Measurements from ENCODE around the gene SH3YL1. TPM values are rescaled to one million over a fixed set of nuclear protein-coding genes. Genes with fewer than 3 reads are reported as not detected.

The SH3YL1 gene
- total and polyA plus RNA-seq, 2 donors = 25.8 to 73.7 TPM

- H3K9me3 ChIP-seq (ENCODE audit: control insufficient read depth in 2 of 2, insufficient read depth in 1 of 2, low read length in 1 of 2) = no peaks in the 10 kb centered on the region
- no peak overlapping the region for H3K4me3 ChIP-seq (ENCODE audit: low read length in 2 of 2)
- H3K36me3 ChIP-seq (ENCODE audit: control insufficient read depth in 2 of 2, insufficient read depth in 2 of 2, low read length in 1 of 2) = peaks cover 46 to 66% of the 10 kb centered on the region in 2 donors
- H3K4me1 ChIP-seq (ENCODE audit: control insufficient read depth in 2 of 2, insufficient read depth in 2 of 2, low read length in 2 of 2) = no peaks in the 10 kb centered on the region
- H3K27me3 ChIP-seq (ENCODE audit: control insufficient read depth in 2 of 2, insufficient read depth in 1 of 2, low read length in 1 of 2) = no peaks in the 10 kb centered on the region
- H3K27ac ChIP-seq (ENCODE audit: low read depth in 1 of 2, low read length in 1 of 2) = no peak overlapping the region
- DNase-seq (ENCODE audit: low read depth in 6 of 9, low spot score in 9 of 9) = no peak
- WGBS = 96% methylated on average over 2 of the region's 2 CpGs
These were observed 14.6 kb upstream of the SH3YL1 start for GRCh38 chr2:278312-278926.

GRCh38 chr2:275466-275865 is 11.6 kb upstream of the SH3YL1 start:
- peaks cover 40 to 64% of the 10 kb centered on the region in 2 donors for H3K36me3 ChIP-seq (ENCODE audit: control insufficient read depth in 2 of 2, insufficient read depth in 2 of 2, low read length in 1 of 2)
- H3K27me3 ChIP-seq (ENCODE audit: control insufficient read depth in 2 of 2, insufficient read depth in 1 of 2, low read length in 1 of 2) = no peaks in the 10 kb centered on the region
- H3K4me3 ChIP-seq (ENCODE audit: low read length in 2 of 2) = no peak overlapping the region
- WGBS = 94% methylated on average over 6 of the region's 6 CpGs
- DNase-seq (ENCODE audit: low read depth in 6 of 9, low spot score in 9 of 9) = no peak
- H3K4me1 ChIP-seq (ENCODE audit: control insufficient read depth in 2 of 2, insufficient read depth in 2 of 2, low read length in 2 of 2) = no peaks in the 10 kb centered on the region
- H3K9me3 ChIP-seq (ENCODE audit: control insufficient read depth in 2 of 2, insufficient read depth in 1 of 2, low read length in 1 of 2) = no peaks in the 10 kb centered on the region
- no peak overlapping the region for H3K27ac ChIP-seq (ENCODE audit: low read depth in 1 of 2, low read length in 1 of 2)

- H3K4me1 ChIP-seq (ENCODE audit: control insufficient read depth in 2 of 2, insufficient read depth in 2 of 2, low read length in 2 of 2) = no peaks in the 10 kb centered on the region
- H3K27me3 ChIP-seq (ENCODE audit: control insufficient read depth in 2 of 2, insufficient read depth in 1 of 2, low read length in 1 of 2) = no peaks in the 10 kb centered on the region
- H3K27ac ChIP-seq (ENCODE audit: low read depth in 1 of 2, low read length in 1 of 2) = no peak overlapping the region
- H3K9me3 ChIP-seq (ENCODE audit: control insufficient read depth in 2 of 2, insufficient read depth in 1 of 2, low read length in 1 of 2) = no peaks in the 10 kb centered on the region
- WGBS = 97% methylated on average over 3 of the region's 3 CpGs
- DNase-seq (ENCODE audit: low read depth in 6 of 9, low spot score in 9 of 9) = no peak
- peaks cover 39 to 64% of the 10 kb centered on the region in 2 donors for H3K36me3 ChIP-seq (ENCODE audit: control insufficient read depth in 2 of 2, insufficient read depth in 2 of 2, low read length in 1 of 2)
- no peak overlapping the region for H3K4me3 ChIP-seq (ENCODE audit: low read length in 2 of 2)
These were observed 10.7 kb upstream of the SH3YL1 start for GRCh38 chr2:274503-274902.

DNA sequence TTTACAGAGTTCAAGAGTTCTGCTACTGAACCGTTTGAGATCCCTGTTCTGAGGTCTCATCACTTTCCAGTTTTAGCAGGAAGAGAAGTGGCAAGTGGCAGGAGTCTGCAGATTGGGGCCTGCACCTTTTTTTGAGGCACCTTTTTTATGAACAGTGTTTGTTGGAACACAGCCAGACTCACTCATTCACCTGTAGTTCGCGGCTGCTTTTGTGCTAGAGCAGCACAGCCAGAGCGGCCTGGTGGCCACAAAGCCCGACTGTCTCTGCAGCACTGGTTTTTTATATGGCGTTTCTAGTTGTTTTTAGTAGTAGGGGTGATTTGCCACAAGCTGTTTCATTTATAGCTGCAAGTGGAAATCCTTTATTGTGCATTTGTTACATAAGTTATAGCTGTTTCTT is 9.5 kb upstream of the SH3YL1 start:
- H3K9me3 ChIP-seq (ENCODE audit: control insufficient read depth in 2 of 2, insufficient read depth in 1 of 2, low read length in 1 of 2) = no peaks in the 10 kb centered on the region
- WGBS = 73% methylated on average over 6 of the region's 6 CpGs
- H3K4me1 ChIP-seq (ENCODE audit: control insufficient read depth in 2 of 2, insufficient read depth in 2 of 2, low read length in 2 of 2) = peaks cover 0 to 1% of the 10 kb centered on the region in 2 donors
- H3K27me3 ChIP-seq (ENCODE audit: control insufficient read depth in 2 of 2, insufficient read depth in 1 of 2, low read length in 1 of 2) = no peaks in the 10 kb centered on the region
- no peak overlapping the region for H3K4me3 ChIP-seq (ENCODE audit: low read length in 2 of 2)
- DNase-seq (ENCODE audit: low read depth in 6 of 9, low spot score in 9 of 9) = no peak
- H3K27ac ChIP-seq (ENCODE audit: low read depth in 1 of 2, low read length in 1 of 2) = no peak overlapping the region
- H3K36me3 ChIP-seq (ENCODE audit: control insufficient read depth in 2 of 2, insufficient read depth in 2 of 2, low read length in 1 of 2) = peaks cover 37 to 56% of the 10 kb centered on the region in 2 donors

DNA sequence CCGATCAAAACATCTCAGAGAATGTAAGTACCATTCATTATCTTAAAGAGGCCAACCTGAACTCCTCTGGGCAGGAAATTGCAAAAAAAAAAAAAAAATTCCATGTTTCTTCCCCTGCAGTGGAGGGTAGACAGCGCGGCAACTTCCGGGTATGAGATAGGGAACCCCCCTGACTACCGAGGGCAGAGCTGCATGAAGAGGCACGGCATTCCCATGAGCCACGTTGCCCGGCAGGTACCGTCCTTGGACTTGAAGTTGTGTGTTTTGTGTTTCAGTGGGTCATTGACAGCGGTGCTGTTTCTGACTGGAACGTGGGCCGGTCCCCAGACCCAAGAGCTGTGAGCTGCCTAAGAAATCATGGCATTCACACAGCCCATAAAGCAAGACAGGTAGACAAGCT is 8.1 kb upstream of the SH3YL1 start:
- Histone ChIP-seq H3K4me1 (ENCODE audit: control insufficient read depth in 2 of 2, insufficient read depth in 2 of 2, low read length in 2 of 2) (peaks cover 0 to 3% of the 10 kb centered on the region in 2 donors), H3K4me3 (ENCODE audit: low read length in 2 of 2) (no peak overlapping the region), H3K27ac (ENCODE audit: low read depth in 1 of 2, low read length in 1 of 2) (no peak overlapping the region), H3K9me3 (ENCODE audit: control insufficient read depth in 2 of 2, insufficient read depth in 1 of 2, low read length in 1 of 2) (no peaks in the 10 kb centered on the region), H3K36me3 (ENCODE audit: control insufficient read depth in 2 of 2, insufficient read depth in 2 of 2, low read length in 1 of 2) (peaks cover 26 to 45% of the 10 kb centered on the region in 2 donors), H3K27me3 (ENCODE audit: control insufficient read depth in 2 of 2, insufficient read depth in 1 of 2, low read length in 1 of 2) (no peaks in the 10 kb centered on the region)
- WGBS = 99% methylated on average over 12 of the region's 12 CpGs
- no peak for DNase-seq (ENCODE audit: low read depth in 6 of 9, low spot score in 9 of 9)

DNA sequence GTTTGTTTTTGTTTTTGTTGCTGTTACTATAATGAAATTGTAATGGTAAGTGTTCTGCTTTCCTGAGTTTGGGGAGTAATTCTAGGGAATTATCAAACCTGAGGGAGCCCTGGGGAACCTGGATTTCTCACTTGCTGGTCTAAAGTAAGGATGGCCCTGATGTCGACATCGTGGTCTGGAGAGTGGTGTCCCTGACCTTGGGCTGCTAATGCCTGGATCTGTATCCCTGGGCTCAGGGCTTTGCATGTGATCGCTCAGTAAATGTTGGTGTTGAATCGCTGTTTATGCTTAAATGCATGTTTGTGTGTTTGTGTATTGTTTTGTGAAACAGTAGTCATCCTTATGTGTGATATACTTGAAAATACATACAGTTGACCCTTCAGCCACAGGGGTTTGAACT is 7.0 kb upstream of the SH3YL1 start:
- WGBS = over 99% methylated on average over 4 of the region's 4 CpGs
- Histone ChIP-seq H3K36me3 (ENCODE audit: control insufficient read depth in 2 of 2, insufficient read depth in 2 of 2, low read length in 1 of 2) (peaks cover 18 to 36% of the 10 kb centered on the region in 2 donors), H3K27ac (ENCODE audit: low read depth in 1 of 2, low read length in 1 of 2) (no peak overlapping the region), H3K4me1 (ENCODE audit: control insufficient read depth in 2 of 2, insufficient read depth in 2 of 2, low read length in 2 of 2) (peaks cover 0 to 5% of the 10 kb centered on the region in 2 donors), H3K27me3 (ENCODE audit: control insufficient read depth in 2 of 2, insufficient read depth in 1 of 2, low read length in 1 of 2) (no peaks in the 10 kb centered on the region), H3K9me3 (ENCODE audit: control insufficient read depth in 2 of 2, insufficient read depth in 1 of 2, low read length in 1 of 2) (no peaks in the 10 kb centered on the region), H3K4me3 (ENCODE audit: low read length in 2 of 2) (no peak overlapping the region)
- no peak for DNase-seq (ENCODE audit: low read depth in 6 of 9, low spot score in 9 of 9)

DNA sequence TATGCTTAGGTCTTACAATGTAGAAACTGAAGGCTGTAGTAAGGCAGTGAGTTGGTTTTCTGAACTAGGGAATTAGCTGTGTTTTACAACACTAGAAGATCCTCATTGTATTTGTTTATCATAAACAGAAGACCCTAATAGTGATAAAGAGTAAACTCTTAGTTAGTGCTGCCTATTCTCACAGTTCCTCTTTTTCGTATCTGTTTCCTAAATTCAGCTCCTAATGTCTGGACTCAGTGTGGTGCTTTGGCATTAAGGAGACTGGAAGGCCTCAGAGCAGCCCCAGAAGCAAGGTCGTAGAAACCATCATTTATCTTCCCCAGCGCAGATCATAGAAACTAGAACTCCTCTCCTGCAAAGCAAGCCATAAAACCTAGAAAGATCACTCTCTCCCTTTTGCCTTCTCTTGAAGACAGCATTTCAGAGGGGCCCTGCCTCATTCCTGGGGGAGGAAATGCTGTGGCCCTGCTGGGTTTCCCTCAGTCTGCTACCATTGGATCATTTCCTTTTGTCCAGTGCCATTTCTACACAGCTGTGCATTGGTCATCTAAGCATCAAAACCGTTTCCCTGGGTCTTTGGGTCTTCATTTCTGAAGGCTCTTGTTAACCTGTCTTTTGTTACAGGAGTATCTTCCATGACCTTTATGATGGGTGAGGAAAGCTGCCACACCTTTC is 5.7 kb upstream of the SH3YL1 start:
- peaks cover 5 to 12% of the 10 kb centered on the region in 2 donors for H3K4me1 ChIP-seq (ENCODE audit: control insufficient read depth in 2 of 2, insufficient read depth in 2 of 2, low read length in 2 of 2)
- WGBS = 88% methylated on average over 4 of the region's 4 CpGs
- H3K36me3 ChIP-seq (ENCODE audit: control insufficient read depth in 2 of 2, insufficient read depth in 2 of 2, low read length in 1 of 2) = peaks cover 15 to 33% of the 10 kb centered on the region in 2 donors
- DNase-seq (ENCODE audit: low read depth in 6 of 9, low spot score in 9 of 9) = no peak
- no peaks in the 10 kb centered on the region for H3K9me3 ChIP-seq (ENCODE audit: control insufficient read depth in 2 of 2, insufficient read depth in 1 of 2, low read length in 1 of 2)
- no peak overlapping the region for H3K27ac ChIP-seq (ENCODE audit: low read depth in 1 of 2, low read length in 1 of 2)
- no peaks in the 10 kb centered on the region for H3K27me3 ChIP-seq (ENCODE audit: control insufficient read depth in 2 of 2, insufficient read depth in 1 of 2, low read length in 1 of 2)
- H3K4me3 ChIP-seq (ENCODE audit: low read length in 2 of 2) = no peak overlapping the region

DNA sequence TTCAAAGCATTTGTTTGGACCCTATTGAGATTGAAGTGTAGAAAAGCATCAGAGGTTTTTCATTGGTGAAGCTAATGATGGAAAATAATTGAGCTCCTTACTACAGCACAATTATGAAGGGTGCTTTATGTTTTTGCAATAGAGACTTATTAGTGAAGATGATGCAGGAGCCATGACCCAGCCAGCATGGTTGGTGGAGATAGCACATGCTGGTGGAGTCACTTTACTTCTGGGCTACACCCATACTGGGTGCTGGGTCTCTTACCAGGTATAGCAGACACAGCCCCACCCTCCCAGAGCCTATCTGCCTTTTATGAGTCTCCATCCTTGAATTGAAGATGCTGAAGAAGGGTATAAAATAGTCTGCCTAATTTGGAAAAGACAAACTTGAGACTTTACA is 4.5 kb upstream of the SH3YL1 start:
- no peak for DNase-seq (ENCODE audit: low read depth in 6 of 9, low spot score in 9 of 9)
- no peak overlapping the region for H3K27ac ChIP-seq (ENCODE audit: low read depth in 1 of 2, low read length in 1 of 2)
- H3K4me1 ChIP-seq (ENCODE audit: control insufficient read depth in 2 of 2, insufficient read depth in 2 of 2, low read length in 2 of 2) = peaks cover 12% of the 10 kb centered on the region in 2 donors
- H3K4me3 ChIP-seq (ENCODE audit: low read length in 2 of 2) = no peak overlapping the region
- peaks cover 13 to 24% of the 10 kb centered on the region in 2 donors for H3K36me3 ChIP-seq (ENCODE audit: control insufficient read depth in 2 of 2, insufficient read depth in 2 of 2, low read length in 1 of 2)
- H3K9me3 ChIP-seq (ENCODE audit: control insufficient read depth in 2 of 2, insufficient read depth in 1 of 2, low read length in 1 of 2) = no peaks in the 10 kb centered on the region
- peaks cover 0 to 9% of the 10 kb centered on the region in 2 donors for H3K27me3 ChIP-seq (ENCODE audit: control insufficient read depth in 2 of 2, insufficient read depth in 1 of 2, low read length in 1 of 2)
